Ishikawa (cell line): ENCODE results near the gene NTNG1.

Source experiments
- EGR1 ChIP-seq: IDR thresholded peaks from 2 replicates; pipeline ENCODE4 v1.6.1; 2012
- FOXM1 ChIP-seq: IDR thresholded peaks from 2 replicates; pipeline ENCODE4 v1.6.1; 2012; ENCODE audit warnings: low read depth, borderline replicate concordance
- REST ChIP-seq: IDR thresholded peaks from 2 replicates; pipeline ENCODE4 v1.6.1; 2012; ENCODE audit warnings: low read depth, mild to moderate bottlenecking
- TEAD4 ChIP-seq: IDR thresholded peaks from 2 replicates; pipeline ENCODE4 v1.6.1; 2012
- YY1 ChIP-seq: IDR thresholded peaks from 2 replicates; pipeline ENCODE4 v1.6.1; 2012; ENCODE audit warnings: low read depth

- TF ChIP-seq TEAD4 (no peak), FOXM1 (no peak), REST (no peak), YY1 (no peak), EGR1 (no peak)
These were observed 339.9 kb downstream of the NTNG1 start for GRCh38 chr1:107480548-107481415.
